GM12891 (cell line): Measurements from ENCODE around the gene ABI3.

Experiments used
- DNase-seq: peaks from one replicate; pipeline ENCODE4 v3.0.0; 2011; ENCODE audit warnings: low spot score; ENCODE audit not compliant: insufficient read length
- FAIRE-seq: peaks from 2 replicates; lab custom pipeline; 2011; peaks lifted over from hg19 to GRCh38; lab: Jason Lieb, UNC
- PAX5 ChIP-seq: IDR thresholded peaks from 2 replicates; pipeline ENCODE4 v1.6.1; 2011; ENCODE audit warnings: low read length, moderate library complexity, mild to moderate bottlenecking; ENCODE audit not compliant: insufficient read depth, severe bottlenecking
- POLR2A ChIP-seq: IDR thresholded peaks from 2 replicates; pipeline ENCODE4 v1.6.1; 2011; ENCODE audit warnings: low read depth, low read length, control low read depth
- POLR2AphosphoS5 ChIP-seq: IDR thresholded peaks from 2 replicates; pipeline ENCODE4 v1.6.1; 2011; ENCODE audit warnings: low read depth, low read length, control low read depth
- POU2F2 ChIP-seq: IDR thresholded peaks from 2 replicates; pipeline ENCODE4 v1.6.1; 2011; ENCODE audit warnings: low read depth, mild to moderate bottlenecking, control low read depth, low read length, moderate library complexity
- SPI1 ChIP-seq: IDR thresholded peaks from 2 replicates; pipeline ENCODE4 v1.6.1; 2011; ENCODE audit warnings: low read depth, low read length, control low read depth
- TAF1 ChIP-seq: IDR thresholded peaks from 2 replicates; pipeline ENCODE4 v1.6.1; 2011; ENCODE audit warnings: low read depth, low read length, control low read depth

ABI3 gene

GRCh38 chr17:49197346-49197998 lies 13.0 kb upstream of the ABI3 start:
- DNase-seq (no peak), FAIRE-seq (no peak)
- TF ChIP-seq PAX5 (no peak), POLR2A (no peak), POU2F2 (no peak), SPI1 (no peak), TAF1 (no peak), POLR2AphosphoS5 (no peak)

- DNase-seq (no peak), FAIRE-seq (no peak)
Measured at GRCh38 chr17:49198211-49198610, 12.3 kb upstream of the ABI3 start.

GRCh38 chr17:49200423-49201083 lies 10.0 kb upstream of the ABI3 start:
- TF ChIP-seq POLR2A: no peak
- no peak for TF ChIP-seq PAX5
- TF ChIP-seq TAF1: no peak
- TF ChIP-seq POU2F2: no peak
- TF ChIP-seq SPI1: no peak
- TF ChIP-seq POLR2AphosphoS5: no peak
- no peak for DNase-seq
- FAIRE-seq: no peak

More at GRCh38 chr17:49198211-49198610, 12.3 kb upstream of the ABI3 start:
- no peak for TF ChIP-seq TAF1
- TF ChIP-seq POU2F2: no peak
- no peak for TF ChIP-seq POLR2A

- TF ChIP-seq TAF1 (no peak), SPI1 (no peak), POLR2AphosphoS5 (no peak), PAX5 (no peak), POU2F2 (no peak), POLR2A (no peak)
- DNase-seq (no peak), FAIRE-seq (no peak)
Measured at GRCh38 chr17:49201481-49201927, 9.0 kb upstream of the ABI3 start.

- FAIRE-seq (no peak), DNase-seq (no peak)
- TF ChIP-seq SPI1 (no peak), POLR2AphosphoS5 (no peak), POU2F2 (no peak), PAX5 (no peak), POLR2A (no peak), TAF1 (no peak)
Measured at GRCh38 chr17:49203796-49204195, 6.7 kb upstream of the ABI3 start.

- FAIRE-seq (no peak), DNase-seq (no peak)
- TF ChIP-seq POLR2A (no peak), POLR2AphosphoS5 (no peak), SPI1 (no peak), POU2F2 (no peak), PAX5 (no peak), TAF1 (no peak)
Measured at GRCh38 chr17:49204516-49204915, 6.0 kb upstream of the ABI3 start.

- DNase-seq (no peak), FAIRE-seq (no peak)
- no peak for TF ChIP-seq POLR2AphosphoS5
- TF ChIP-seq POLR2A: no peak
- TF ChIP-seq PAX5: no peak
- no peak for TF ChIP-seq TAF1
- no peak for TF ChIP-seq POU2F2
- no peak for TF ChIP-seq SPI1
Measured at GRCh38 chr17:49209061-49209571, 1.4 kb upstream of the ABI3 start.

- TF ChIP-seq POLR2A (no peak), POU2F2 (peak; percentile 90; the same call in 1 of the 2 replicates), PAX5 (peak; percentile 52)
- FAIRE-seq (peak; percentile 89), DNase-seq (no peak)
Measured at GRCh38 chr17:49213399-49213798, 2.9 kb downstream of the ABI3 start.

- FAIRE-seq: no peak
- TF ChIP-seq POU2F2 (peak; percentile 69; the same call in 1 of the 2 replicates), TAF1 (no peak)
- DNase-seq: no peak
Measured at GRCh38 chr17:49213847-49214246, 3.3 kb downstream of the ABI3 start.

- FAIRE-seq (peak; percentile 54), DNase-seq (no peak)
- TF ChIP-seq SPI1: no peak
- no peak for TF ChIP-seq POLR2AphosphoS5
- TF ChIP-seq POLR2A: no peak
Measured at GRCh38 chr17:49214676-49215360, 4.3 kb downstream of the ABI3 start.
